Right ventricle myocardium inferior (tissue), 1 donor: ENCODE data around the gene LRP6. TPM values are rescaled to one million over a fixed set of nuclear protein-coding genes. Genes with fewer than 3 reads are reported as not detected.

Experiments used
- ATAC-seq: fragments of 200-7000 bp; cut with Tn5 transposase; one replicate; pipeline ENCODE4 v1.9.1; 2020; ENCODE audit warnings: mild to moderate bottlenecking, moderate library complexity
- DNase-seq: peaks from one replicate; pipeline ENCODE4 v3.0.0; 2021; ENCODE audit errors: missing footprints
- intact Hi-C: fragments of 100-400 bp; cut with DNase I; formaldehyde crosslinking; loops from one replicate; pipeline ENCODE4 v1.11.0; 2022
- total RNA-seq: library from RNA; stranded (reverse); fragmentation: NEBNext Ultra II Directional; extraction: Animal tissue kit (Norgen Biotek cat#: 25700); gene quantifications from one replicate; pipeline ENCODE4 v1.2.1, GENCODE V29; 2021
- donor health status: DM: no; HTN: yes; CAD: no; lungs with severe emphysema.

The LRP6 gene
- total RNA-seq, 1 donor from 2014 or later: 20.1 TPM

GRCh38 chr12:12195516-12195915 lies 71.3 kb downstream of the LRP6 start:
- no peak for DNase-seq
- intact Hi-C loops: no loop called here
- ATAC-seq: no peak

GRCh38 chr12:12195081-12195480 lies 71.8 kb downstream of the LRP6 start:
- intact Hi-C loops: no loop called here
- ATAC-seq (no peak), DNase-seq (no peak)

GRCh38 chr12:12194206-12194605 lies 72.6 kb downstream of the LRP6 start:
- intact Hi-C loops: no loop called here
- ATAC-seq (no peak), DNase-seq (no peak)

- intact Hi-C loops: no loop called here
- DNase-seq: no peak
- ATAC-seq: no peak
These were observed 75.8 kb downstream of the LRP6 start for GRCh38 chr12:12191008-12191407.

- intact Hi-C loops: no loop called here
- DNase-seq: no peak
- ATAC-seq: no peak
These were observed 76.6 kb downstream of the LRP6 start for GRCh38 chr12:12190087-12190809.

GRCh38 chr12:12185414-12185813 lies 81.4 kb downstream of the LRP6 start:
- DNase-seq (no peak), ATAC-seq (no peak)
- intact Hi-C loops: no loop called here

GRCh38 chr12:12182703-12183365 lies 84.0 kb downstream of the LRP6 start:
- ATAC-seq (no peak), DNase-seq (no peak)
- intact Hi-C loops: no loop called here

- ATAC-seq (no peak), DNase-seq (no peak)
- intact Hi-C loops: no loop called here
These were observed 85.3 kb downstream of the LRP6 start for GRCh38 chr12:12181511-12181910.

- DNase-seq (no peak), ATAC-seq (no peak)
- intact Hi-C loops: no loop called here
These were observed 86.3 kb downstream of the LRP6 start for GRCh38 chr12:12180575-12180974.

GRCh38 chr12:12180136-12180535 lies 86.7 kb downstream of the LRP6 start:
- intact Hi-C loops: no loop called here
- no peak for DNase-seq

GRCh38 chr12:12178559-12178958 lies 88.3 kb downstream of the LRP6 start:
- ATAC-seq (no peak), DNase-seq (no peak)
- intact Hi-C loops: no loop called here

More at GRCh38 chr12:12180136-12180535, 86.7 kb downstream of the LRP6 start:
- no peak for ATAC-seq

- no peak for DNase-seq
- no peak for ATAC-seq
- intact Hi-C loops: no loop called here
These were observed 90.4 kb downstream of the LRP6 start for GRCh38 chr12:12176402-12176801.

GRCh38 chr12:12171991-12172511 lies 94.8 kb downstream of the LRP6 start:
- DNase-seq: no peak
- intact Hi-C loops: no loop called here
- no peak for ATAC-seq

GRCh38 chr12:12167847-12168246 lies 99.0 kb downstream of the LRP6 start:
- intact Hi-C loops: loop anchor here (10.0 kb wide), 1 partner anchor 167 kb away; no protein-coding TSS in a partner anchor

GRCh38 chr12:12166751-12167150 lies 100.1 kb downstream of the LRP6 start:
- ATAC-seq: no peak
- intact Hi-C loops: loop anchor here (10.0 kb wide), 1 partner anchor 168 kb away; no protein-coding TSS in a partner anchor

More at GRCh38 chr12:12167847-12168246, 99.0 kb downstream of the LRP6 start:
- ATAC-seq (no peak), DNase-seq (no peak)

GRCh38 chr12:12159988-12160387 lies 106.9 kb downstream of the LRP6 start:
- no peak for ATAC-seq

More at GRCh38 chr12:12166751-12167150, 100.1 kb downstream of the LRP6 start:
- DNase-seq: no peak

GRCh38 chr12:12158858-12159257 lies 108.0 kb downstream of the LRP6 start:
- intact Hi-C loops: no loop called here
- ATAC-seq (peak; percentile 75), DNase-seq (no peak)

More at GRCh38 chr12:12159988-12160387, 106.9 kb downstream of the LRP6 start:
- DNase-seq: no peak
- intact Hi-C loops: loop anchor here (5.0 to 10.0 kb wide), 2 partner anchors 107 to 175 kb away; partner anchors contain the start of gene LRP6

- ATAC-seq: no peak
- intact Hi-C loops: no loop called here
- no peak for DNase-seq
These were observed 109.4 kb downstream of the LRP6 start for GRCh38 chr12:12157424-12157823.

- intact Hi-C loops: no loop called here
- DNase-seq: no peak
These were observed 110.0 kb downstream of the LRP6 start for GRCh38 chr12:12156828-12157227.

GRCh38 chr12:12156116-12156515 lies 110.7 kb downstream of the LRP6 start:
- no peak for DNase-seq
- ATAC-seq: no peak
- intact Hi-C loops: no loop called here

More at GRCh38 chr12:12156828-12157227, 110.0 kb downstream of the LRP6 start:
- no peak for ATAC-seq
